Measurements from ENCODE around the gene WNT1.

DNA sequence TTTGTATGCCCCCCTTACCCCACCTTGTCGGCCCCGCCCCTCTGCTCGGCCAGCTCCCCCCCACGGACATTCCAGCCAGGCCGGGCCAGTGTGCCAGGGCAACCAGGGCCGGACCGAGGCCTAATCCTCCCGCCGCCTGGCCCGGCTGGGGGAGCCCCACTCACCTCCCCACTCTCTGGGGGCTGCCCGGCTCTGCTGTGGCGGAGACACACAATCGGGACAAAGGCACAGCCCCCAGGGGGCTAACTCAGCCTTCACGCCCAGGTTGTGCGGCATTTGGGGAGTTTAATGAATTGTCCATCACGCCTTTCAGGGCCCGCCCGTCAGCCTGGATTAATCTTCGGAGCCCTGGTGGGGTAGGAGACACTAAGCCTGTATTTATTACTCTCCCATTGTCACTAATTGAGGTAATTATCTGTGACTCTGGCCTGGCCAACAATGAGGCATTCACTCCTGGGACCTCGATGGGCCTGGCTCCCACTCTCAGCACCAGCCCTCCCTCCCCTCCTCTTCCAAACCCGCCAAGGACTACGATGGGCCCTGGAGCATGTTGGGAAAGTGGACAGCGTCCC, 8.7 kb downstream of the WNT1 start:
- TF ChIP-seq, protein P1, sequence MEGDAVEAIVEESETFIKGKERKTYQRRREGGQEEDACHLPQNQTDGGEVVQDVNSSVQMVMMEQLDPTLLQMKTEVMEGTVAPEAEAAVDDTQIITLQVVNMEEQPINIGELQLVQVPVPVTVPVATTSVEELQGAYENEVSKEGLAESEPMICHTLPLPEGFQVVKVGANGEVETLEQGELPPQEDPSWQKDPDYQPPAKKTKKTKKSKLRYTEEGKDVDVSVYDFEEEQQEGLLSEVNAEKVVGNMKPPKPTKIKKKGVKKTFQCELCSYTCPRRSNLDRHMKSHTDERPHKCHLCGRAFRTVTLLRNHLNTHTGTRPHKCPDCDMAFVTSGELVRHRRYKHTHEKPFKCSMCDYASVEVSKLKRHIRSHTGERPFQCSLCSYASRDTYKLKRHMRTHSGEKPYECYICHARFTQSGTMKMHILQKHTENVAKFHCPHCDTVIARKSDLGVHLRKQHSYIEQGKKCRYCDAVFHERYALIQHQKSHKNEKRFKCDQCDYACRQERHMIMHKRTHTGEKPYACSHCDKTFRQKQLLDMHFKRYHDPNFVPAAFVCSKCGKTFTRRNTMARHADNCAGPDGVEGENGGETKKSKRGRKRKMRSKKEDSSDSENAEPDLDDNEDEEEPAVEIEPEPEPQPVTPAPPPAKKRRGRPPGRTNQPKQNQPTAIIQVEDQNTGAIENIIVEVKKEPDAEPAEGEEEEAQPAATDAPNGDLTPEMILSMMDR (IDR thresholded peaks at IDR 0.05) = no peak
- TF ChIP-seq POLR2A (IDR thresholded peaks at IDR 0.05) (no peak), EP300 (IDR thresholded peaks at IDR 0.05) (no peak), POLR2AphosphoS5 (IDR thresholded peaks at IDR 0.05) (no peak)
